HG03159 (cell line): ENCODE results near the gene SSR4.

Experiments
- ATAC-seq: cut with Tn5 transposase; IDR thresholded peaks from one replicate; pipeline ENCODE4 v1.9.1; 2021; ENCODE audit warnings: mild to moderate bottlenecking, moderate library complexity; ENCODE audit not compliant: unreplicated experiment

The SSR4 gene

GRCh38 chrX:153780678-153781427 is 13.6 kb upstream of the SSR4 start, which contains the start of gene SRPK3:
TSS of gene SRPK3 (plus strand) at chrX:153781041. CDS start at chrX:153781087, 46 bp downstream.
- ATAC-seq = no peak

- ATAC-seq = no peak
Measured at GRCh38 chrX:153781428-153782047, 12.9 kb upstream of the SSR4 start.

GRCh38 chrX:153782313-153782712 is 12.2 kb upstream of the SSR4 start:
- ATAC-seq = no peak

GRCh38 chrX:153782871-153783270 is 11.6 kb upstream of the SSR4 start:
- ATAC-seq = no peak

- ATAC-seq = no peak
Measured at GRCh38 chrX:153783378-153784013, 11.0 kb upstream of the SSR4 start.

GRCh38 chrX:153784325-153784967 is 10.0 kb upstream of the SSR4 start:
- ATAC-seq = no peak

- no peak for ATAC-seq
Measured at GRCh38 chrX:153786669-153787068, 7.8 kb upstream of the SSR4 start.

GRCh38 chrX:153789654-153790053 is 4.8 kb upstream of the SSR4 start:
- no peak for ATAC-seq

- ATAC-seq = no peak
Measured at GRCh38 chrX:153791104-153791852, 3.2 kb upstream of the SSR4 start.

- no peak for ATAC-seq
Measured at GRCh38 chrX:153792368-153792767, 2.1 kb upstream of the SSR4 start.

GRCh38 chrX:153793291-153793690 is 1.2 kb upstream of the SSR4 start:
- ATAC-seq = no peak

GRCh38 chrX:153794897-153795816 is 689 bp downstream of the SSR4 start:
- ATAC-seq = no peak

- no peak for ATAC-seq
Measured at GRCh38 chrX:153797415-153798015, 3.0 kb downstream of the SSR4 start.

- no peak for ATAC-seq
Measured at GRCh38 chrX:153799326-153799725, 4.9 kb downstream of the SSR4 start.

GRCh38 chrX:153800177-153800722 is 5.8 kb downstream of the SSR4 start:
- no peak for ATAC-seq

- ATAC-seq = no peak
Measured at GRCh38 chrX:153800746-153801145, 6.3 kb downstream of the SSR4 start.

- ATAC-seq = no peak
Measured at GRCh38 chrX:153801669-153802068, 7.2 kb downstream of the SSR4 start.

- no peak for ATAC-seq
Measured at GRCh38 chrX:153802513-153803045, 8.1 kb downstream of the SSR4 start.
